WERI-Rb-1 (cell line): ENCODE data around the gene RAET1G.
"Not testable (repeated sequence)": the region's sequence is repeated elsewhere in the genome, so short reads cannot be mapped to it uniquely, and the experiment has no call there.

Experiments used
- DNase-seq: peaks from one replicate; pipeline ENCODE4 v3.0.0-alpha.2; 2020
- H3K27ac ChIP-seq: fragments of 250-450 bp; sonication (Bioruptor Pico); 2 replicates; pipeline ENCODE4 v1.5.1; 2020; ENCODE audit warnings: mild to moderate bottlenecking, moderate library complexity
- H3K27me3 ChIP-seq: fragments of 250-450 bp; sonication (Bioruptor Pico); 2 replicates; pipeline ENCODE4 v1.5.1; 2021; ENCODE audit warnings: mild to moderate bottlenecking, low read depth, moderate library complexity; ENCODE audit not compliant: insufficient read depth, severe bottlenecking
- H3K36me3 ChIP-seq: fragments of 250-450 bp; sonication (Bioruptor Pico); 2 replicates; pipeline ENCODE4 v1.5.1; 2020; ENCODE audit warnings: mild to moderate bottlenecking, moderate library complexity
- H3K4me3 ChIP-seq: 2 replicates; pipeline ENCODE4 v1.5.1; 2011; ENCODE audit warnings: low read depth, mild to moderate bottlenecking, control low read depth, low read length
- H3K9me3 ChIP-seq: fragments of 250-450 bp; sonication (Bioruptor Pico); 2 replicates; pipeline ENCODE4 v1.5.1; 2021; ENCODE audit warnings: mild to moderate bottlenecking, moderate library complexity; ENCODE audit not compliant: severe bottlenecking
- CTCF ChIP-seq: IDR thresholded peaks from 2 replicates; pipeline ENCODE4 v1.5.1; 2011; ENCODE audit warnings: low read depth, mild to moderate bottlenecking, control low read depth, inconsistent platforms, low read length

Gene RAET1G

GRCh38 chr6:149951096-149951495 lies 28.2 kb upstream of the RAET1G start:
- H3K4me3 ChIP-seq = no peak overlapping the region
- no peak overlapping the region for H3K27ac ChIP-seq
- no peak for DNase-seq
- H3K36me3 ChIP-seq = no peaks in the 10 kb centered on the region
- H3K27me3 ChIP-seq = peaks cover 31% of the 10 kb centered on the region
- H3K9me3 ChIP-seq = no peaks in the 10 kb centered on the region
- no peak for TF ChIP-seq CTCF

GRCh38 chr6:149950423-149950822 lies 27.5 kb upstream of the RAET1G start:
- H3K27ac ChIP-seq = no peak overlapping the region
- peaks cover 26% of the 10 kb centered on the region for H3K27me3 ChIP-seq
- no peaks in the 10 kb centered on the region for H3K9me3 ChIP-seq
- no peaks in the 10 kb centered on the region for H3K36me3 ChIP-seq
- no peak for DNase-seq
- no peak for TF ChIP-seq CTCF
- H3K4me3 ChIP-seq = no peak overlapping the region

DNA sequence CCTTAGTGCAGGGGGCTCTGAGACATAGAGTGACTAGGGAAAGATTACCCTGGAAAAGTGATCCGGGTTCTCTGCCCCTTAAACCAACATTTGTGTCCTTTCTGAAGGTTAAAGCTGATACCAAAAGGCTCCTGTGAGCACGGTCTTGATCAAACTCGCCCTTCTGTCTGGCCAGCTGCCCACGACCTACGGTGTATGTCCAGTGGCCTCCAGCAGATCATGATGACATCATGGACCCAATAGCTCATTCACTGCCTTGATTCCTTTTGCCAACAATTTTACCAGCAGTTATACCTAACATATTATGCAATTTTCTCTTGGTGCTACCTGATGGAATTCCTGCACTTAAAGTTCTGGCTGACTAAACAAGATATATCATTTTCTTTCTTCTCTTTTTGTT lies 25.7 kb upstream of the RAET1G start:
- DNase-seq = no peak
- Histone ChIP-seq H3K4me3 (no peak overlapping the region), H3K36me3 (no peaks in the 10 kb centered on the region), H3K9me3 (no peaks in the 10 kb centered on the region), H3K27ac (no peak overlapping the region), H3K27me3 (peaks cover 20% of the 10 kb centered on the region)
- TF ChIP-seq CTCF = no peak

GRCh38 chr6:149948011-149948410 lies 25.1 kb upstream of the RAET1G start:
- no peak for DNase-seq
- Histone ChIP-seq H3K36me3 (no peaks in the 10 kb centered on the region), H3K27ac (no peak overlapping the region), H3K4me3 (no peak overlapping the region), H3K9me3 (no peaks in the 10 kb centered on the region), H3K27me3 (peaks cover 14% of the 10 kb centered on the region)
- no peak for TF ChIP-seq CTCF

- not testable (repeated sequence) for H3K27me3 ChIP-seq, H3K36me3 ChIP-seq
These were observed 24.6 kb upstream of the RAET1G start for GRCh38 chr6:149947533-149947932.

GRCh38 chr6:149946631-149947030 lies 23.7 kb upstream of the RAET1G start:
- H3K27ac ChIP-seq, DNase-seq, H3K36me3 ChIP-seq, H3K27me3 ChIP-seq, H3K4me3 ChIP-seq, H3K9me3 ChIP-seq: not testable (repeated sequence)

More at GRCh38 chr6:149947533-149947932, 24.6 kb upstream of the RAET1G start:
- not testable (repeated sequence) for H3K9me3 ChIP-seq, DNase-seq, H3K27ac ChIP-seq, H3K4me3 ChIP-seq

DNA sequence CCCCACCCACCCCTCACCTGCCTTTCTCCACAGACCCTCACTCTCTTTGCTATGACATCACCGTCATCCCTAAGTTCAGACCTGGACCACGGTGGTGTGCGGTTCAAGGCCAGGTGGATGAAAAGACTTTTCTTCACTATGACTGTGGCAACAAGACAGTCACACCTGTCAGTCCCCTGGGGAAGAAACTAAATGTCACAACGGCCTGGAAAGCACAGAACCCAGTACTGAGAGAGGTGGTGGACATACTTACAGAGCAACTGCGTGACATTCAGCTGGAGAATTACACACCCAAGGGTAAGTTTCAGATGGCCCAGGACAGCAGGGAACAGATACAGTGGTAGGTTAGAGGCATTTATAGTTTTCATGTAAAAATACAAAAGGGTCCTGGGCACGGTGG lies 22.4 kb upstream of the RAET1G start:
- not testable (repeated sequence) for H3K4me3 ChIP-seq, H3K36me3 ChIP-seq, H3K27ac ChIP-seq, H3K9me3 ChIP-seq, DNase-seq
- peaks cover 14% of the 10 kb centered on the region for H3K27me3 ChIP-seq

- H3K4me3 ChIP-seq, H3K9me3 ChIP-seq, H3K36me3 ChIP-seq, DNase-seq, H3K27ac ChIP-seq: not testable (repeated sequence)
- H3K27me3 ChIP-seq = peaks cover 32% of the 10 kb centered on the region
These were observed 20.4 kb upstream of the RAET1G start for GRCh38 chr6:149943321-149943720.
